IMR-90 (cell line): Measurements from ENCODE around the gene PRMT2. TPM values are rescaled to one million over a fixed set of nuclear protein-coding genes. Genes with fewer than 3 reads are reported as not detected.

Experiments used
- ATAC-seq: fragments of 200-7000 bp; cut with Tn5 transposase; 2 replicates; pipeline ENCODE4 v1.9.1; 2020; ENCODE audit warnings: low read depth, mild to moderate bottlenecking, moderate library complexity
- BruUV-seq: library from RNA; stranded (reverse); fragments of 400-500 nt; replicated peaks from 2 replicates; lab custom pipeline; 2021; lab: Mats Ljungman, UMichigan
- CTCF ChIA-PET: fragments of 300-600 bp; formaldehyde crosslinking; extraction: SDS; loops from one replicate; lab custom pipeline; 2021; ENCODE audit warnings: antibody characterized with exemption; lab: Yijun Ruan, JAX
- POLR2A ChIA-PET: fragments of 300-600 bp; sonication (Branson Sonifier 250); formaldehyde crosslinking; loops from one replicate; lab custom pipeline; 2022; ENCODE audit warnings: antibody characterized with exemption; ENCODE audit not compliant: unreplicated experiment; lab: Charles Lee
- DNase-seq: peaks from one replicate; pipeline ENCODE4 v3.0.0; 2013
- H2AFZ ChIP-seq: replicated peaks from 2 replicates; pipeline ENCODE3; 2013; ENCODE audit warnings: low read length, mild to moderate bottlenecking; ENCODE audit not compliant: poor library complexity
- H2AK5ac ChIP-seq: 2 replicates; pipeline ENCODE4 v1.6.1; 2013; ENCODE audit warnings: low read depth, low read length, inconsistent platforms
- H2AK9ac ChIP-seq: replicated peaks from 2 replicates; pipeline ENCODE3; 2013; ENCODE audit warnings: mild to moderate bottlenecking, low read depth, low read length, moderate library complexity; ENCODE audit not compliant: poor library complexity
- H2BK120ac ChIP-seq: 2 replicates; pipeline ENCODE4 v1.6.1; 2013; ENCODE audit warnings: low read depth, low read length, inconsistent platforms
- H2BK15ac ChIP-seq: 3 replicates; pipeline ENCODE4 v1.6.1; 2013; ENCODE audit warnings: low read depth, low read length, inconsistent platforms
- H2BK20ac ChIP-seq: 2 replicates; pipeline ENCODE4 v1.6.1; 2013; ENCODE audit warnings: low read depth, mild to moderate bottlenecking, inconsistent platforms, low read length, moderate library complexity
- H2BK5ac ChIP-seq: 2 replicates; pipeline ENCODE4 v1.6.1; 2013; ENCODE audit warnings: mild to moderate bottlenecking, low read depth, low read length, inconsistent platforms; ENCODE audit not compliant: poor library complexity, severe bottlenecking
- H3K14ac ChIP-seq: replicated peaks from 2 replicates; pipeline ENCODE4 v1.6.1; 2013; ENCODE audit warnings: low read depth, low read length, inconsistent platforms
- H3K18ac ChIP-seq: 2 replicates; pipeline ENCODE4 v1.6.1; 2013; ENCODE audit warnings: low read depth, low read length, control low read depth
- H3K23ac ChIP-seq: 2 replicates; pipeline ENCODE4 v1.6.1; 2013; ENCODE audit warnings: low read depth, low read length, inconsistent platforms
- H3K27ac ChIP-seq: 2 replicates; pipeline ENCODE4 v1.5.1; 2013; ENCODE audit warnings: mild to moderate bottlenecking, control low read depth, low read length; ENCODE audit not compliant: insufficient read depth
- H3K27me3 ChIP-seq: 2 replicates; pipeline ENCODE4 v1.6.1; 2013; ENCODE audit warnings: low read length; ENCODE audit not compliant: control insufficient read depth, insufficient read depth
- H3K36me3 ChIP-seq: 2 replicates; pipeline ENCODE4 v1.6.1; 2013; ENCODE audit warnings: low read length, mixed read lengths; ENCODE audit not compliant: control insufficient read depth, insufficient read depth
- H3K4ac ChIP-seq: 2 replicates; pipeline ENCODE4 v1.6.1; 2013; ENCODE audit warnings: low read depth, low read length, inconsistent platforms
- H3K4me1 ChIP-seq: 2 replicates; pipeline ENCODE4 v1.6.1; 2013; ENCODE audit warnings: low read length, mixed read lengths; ENCODE audit not compliant: control insufficient read depth, insufficient read depth
- H3K4me2 ChIP-seq: 2 replicates; pipeline ENCODE4 v1.6.1; 2013; ENCODE audit warnings: low read depth, mild to moderate bottlenecking, control low read depth, low read length, moderate library complexity
- H3K4me3 ChIP-seq: 2 replicates; pipeline ENCODE4 v1.5.1; 2013; ENCODE audit warnings: low read depth, mild to moderate bottlenecking, control low read depth, low read length, moderate library complexity; ENCODE audit not compliant: insufficient read depth
- H3K56ac ChIP-seq: 2 replicates; pipeline ENCODE4 v1.6.1; 2013; ENCODE audit warnings: low read length, inconsistent platforms; ENCODE audit not compliant: insufficient read depth; ENCODE audit errors: extremely low read depth
- H3K79me1 ChIP-seq, 2 experiments: 2 replicates each; pipeline ENCODE4 v1.6.1; 2013; ENCODE audit warnings: low read length in 2 of 2, inconsistent platforms in 1 of 2, low read depth in 1 of 2
- H3K9ac ChIP-seq: 2 replicates; pipeline ENCODE4 v1.6.1; 2013; ENCODE audit warnings: low read depth, low read length, control low read depth
- H3K9me1 ChIP-seq: 2 replicates; pipeline ENCODE4 v1.6.1; 2013; ENCODE audit warnings: low read length, inconsistent platforms; ENCODE audit not compliant: insufficient read depth
- H3K9me3 ChIP-seq: 2 replicates; pipeline ENCODE4 v1.6.1; 2013; ENCODE audit warnings: low read length; ENCODE audit not compliant: control insufficient read depth, insufficient read depth
- H4K20me1 ChIP-seq: 2 replicates; pipeline ENCODE4 v1.6.1; 2013; ENCODE audit warnings: low read length, inconsistent platforms; ENCODE audit not compliant: insufficient read depth
- H4K5ac ChIP-seq: 2 replicates; pipeline ENCODE4 v1.6.1; 2013; ENCODE audit warnings: mild to moderate bottlenecking, low read depth, low read length, control low read depth
- H4K8ac ChIP-seq, 2 experiments: 2 replicates each; pipeline ENCODE4 v1.6.1; 2013; ENCODE audit warnings: low read depth in 2 of 2, low read length in 2 of 2, control low read depth in 1 of 2, inconsistent platforms in 1 of 2
- H4K91ac ChIP-seq: 2 replicates; pipeline ENCODE4 v1.6.1; 2013; ENCODE audit warnings: low read depth, low read length, inconsistent platforms; ENCODE audit not compliant: insufficient read depth
- BHLHE40 ChIP-seq: fragments of 150-350 bp; IDR thresholded peaks from 2 replicates; pipeline ENCODE4 v1.6.1; 2016; ENCODE audit warnings: mild to moderate bottlenecking, low read depth, low read length
- CEBPB ChIP-seq: IDR thresholded peaks from 2 replicates; pipeline ENCODE4 v1.6.1; 2012; ENCODE audit warnings: low read depth, low read length, improper control_type of control experiment
- CHD1 ChIP-seq: IDR thresholded peaks from 2 replicates; pipeline ENCODE4 v1.6.1; 2012; ENCODE audit warnings: low read depth, low read length, improper control_type of control experiment
- CTCF ChIP-seq: conservative IDR thresholded peaks from 2 replicates; pipeline ENCODE4 v1.5.1; 2012; ENCODE audit warnings: mild to moderate bottlenecking, low read depth, low read length, improper control_type of control experiment
- ELK1 ChIP-seq: fragments of 150-350 bp; IDR thresholded peaks from 2 replicates; pipeline ENCODE4 v1.6.1; 2016; ENCODE audit warnings: low read depth, mild to moderate bottlenecking, low read length, moderate library complexity, borderline replicate concordance
- FOS ChIP-seq: fragments of 150-350 bp; IDR thresholded peaks from 2 replicates; pipeline ENCODE4 v1.6.1; 2016; ENCODE audit warnings: low read depth, low read length
- MAFK ChIP-seq: IDR thresholded peaks from 2 replicates; pipeline ENCODE4 v1.6.1; 2012; ENCODE audit warnings: low read depth, low read length, improper control_type of control experiment
- MAZ ChIP-seq: IDR thresholded peaks from 2 replicates; pipeline ENCODE4 v1.6.1; 2012; ENCODE audit warnings: low read depth, mild to moderate bottlenecking, low read length, improper control_type of control experiment, moderate library complexity, borderline replicate concordance
- MXI1 ChIP-seq: IDR thresholded peaks from 2 replicates; pipeline ENCODE4 v1.6.1; 2012; ENCODE audit warnings: low read depth, mild to moderate bottlenecking, low read length, moderate library complexity, borderline replicate concordance
- NFE2L2 ChIP-seq: fragments of 150-350 bp; IDR thresholded peaks from 2 replicates; pipeline ENCODE4 v1.6.1; 2016; ENCODE audit warnings: low read depth, mild to moderate bottlenecking, low read length
- POLR2A ChIP-seq: IDR thresholded peaks from 2 replicates; pipeline ENCODE4 v1.6.1; 2012; ENCODE audit warnings: mild to moderate bottlenecking, low read depth, low read length
- RAD21 ChIP-seq: IDR thresholded peaks from 2 replicates; pipeline ENCODE4 v1.6.1; 2012; ENCODE audit warnings: low read length, improper control_type of control experiment
- RCOR1 ChIP-seq: IDR thresholded peaks from 2 replicates; pipeline ENCODE4 v1.6.1; 2012; ENCODE audit warnings: mild to moderate bottlenecking, low read length, improper control_type of control experiment; ENCODE audit not compliant: insufficient replicate concordance
- RFX5 ChIP-seq: IDR thresholded peaks from 2 replicates; pipeline ENCODE4 v1.8.0; 2012; ENCODE audit warnings: low read depth, mild to moderate bottlenecking, low read length, moderate library complexity
- SMC3 ChIP-seq: fragments of 150-350 bp; IDR thresholded peaks from 2 replicates; pipeline ENCODE4 v1.6.1; 2016; ENCODE audit warnings: low read depth, mild to moderate bottlenecking, antibody characterized with exemption, low read length, moderate library complexity
- USF2 ChIP-seq: fragments of 150-350 bp; IDR thresholded peaks from 2 replicates; pipeline ENCODE4 v1.6.1; 2017; ENCODE audit warnings: mild to moderate bottlenecking, antibody characterized with exemption, low read length, low read depth
- WGBS, 2 experiments: methylation state at CpG; one replicate each; pipeline versions ENCODE4 v1.1.5 to v1.1.7; 2013; ENCODE audit warnings: missing lambda C conversion rate in 2 of 2; ENCODE audit not compliant: insufficient read length in 1 of 2; ENCODE audit errors: extremely low coverage in 2 of 2; 5-methylcytosine and 5-hydroxymethylcytosine counted together
- dilution Hi-C: fragments of 300-500 bp; cut with HindIII; formaldehyde crosslinking; loops from one replicate; pipeline ENCODE4 v1.14.3; 2018; ENCODE audit warnings: low sequenced_read_pairs; ENCODE audit not compliant: unreplicated experiment
- in situ Hi-C: fragments of 300-500 bp; cut with MboI; formaldehyde crosslinking; loops from 3 replicates; pipeline ENCODE4 v1.14.3; 2019; ENCODE audit warnings: low sequenced_read_pairs, inconsistent platforms, mixed read lengths
- intact Hi-C: fragments of 100-400 bp; cut with micrococcal nuclease; formaldehyde crosslinking; loops from 2 replicates; pipeline ENCODE4 v1.10.0; 2022
- polyA plus RNA-seq, 3 experiments: library from polyadenylated mRNA; depleted of rRNA; stranded (reverse); fragments of >200 nt; gene quantifications; 2 replicates each; pipeline ENCODE4 v1.2.3, GENCODE V29; 2012; ENCODE audit warnings: low replicate concordance in 1 of 3
- total RNA-seq: library from RNA; depleted of rRNA; stranded (reverse); fragments of >200 nt; gene quantifications from 2 replicates; pipeline ENCODE4 v1.2.3, GENCODE V29; 2012

Gene PRMT2
- total and polyA plus RNA-seq, 2 of the 4 experiments (the other 2 are of a cell fraction) = 126 to 159 TPM

GRCh38 chr21:46634427-46634826, 1.0 kb upstream of the PRMT2 start:
- H3K79me1 ChIP-seq = peaks cover 5 to 31% of the 10 kb centered on the region in 2 experiments; a peak in 3 of 4 replicates
- H2AK5ac ChIP-seq = no peak overlapping the region; the same call in 1 of the 2 replicates
- H3K9ac ChIP-seq = peak overlapping the region; percentile 85; the same call in 1 of the 2 replicates
- peak overlapping the region; percentile 77; the same call in 1 of the 2 replicates for H3K23ac ChIP-seq
- peak overlapping the region; percentile 75 for H3K4me2 ChIP-seq
- no peak for DNase-seq
- no peak overlapping the region; the same call in 1 of the 2 replicates for H3K56ac ChIP-seq
- H3K9me3 ChIP-seq = no peaks in the 10 kb centered on the region
- ATAC-seq = no peak
- peak overlapping the region; percentile 81 for H2BK5ac ChIP-seq
- TF ChIP-seq MAFK = no peak
- no peak for TF ChIP-seq ELK1
- TF ChIP-seq SMC3 = no peak
- TF ChIP-seq BHLHE40 = no peak
- no peak for TF ChIP-seq CHD1
- no peak for TF ChIP-seq NFE2L2
- no peak for TF ChIP-seq CEBPB
- TF ChIP-seq RAD21 = no peak
- TF ChIP-seq MAZ = no peak
- no peak for TF ChIP-seq RFX5
- TF ChIP-seq POLR2A = no peak
- TF ChIP-seq USF2 = no peak
- no peak for TF ChIP-seq RCOR1
- no peak for TF ChIP-seq FOS
- TF ChIP-seq CTCF = no peak
- no peak for TF ChIP-seq MXI1
- peaks cover 6% of the 10 kb centered on the region; the same call in 1 of the 2 replicates for H3K9me1 ChIP-seq
- peak overlapping the region; percentile 52 for H2AFZ ChIP-seq
- whole genome bisulfite sequencing, 2 experiments = 96% methylated on average over 3 of the region's 8 CpGs; no CpG with 5 or more reads in 1 of the 2 experiments
- H2BK120ac ChIP-seq = peak overlapping the region; percentile 57; the same call in 1 of the 2 replicates
- H4K20me1 ChIP-seq = peaks cover 23% of the 10 kb centered on the region
- ChIA-PET CTCF (no interaction called here), POLR2A (no interaction called here)
- H3K27ac ChIP-seq = no peak overlapping the region; the same call in 1 of the 2 replicates
- peak overlapping the region; percentile 95 for H3K4ac ChIP-seq
- H4K5ac ChIP-seq = peak overlapping the region; percentile 97
- in situ Hi-C loops (no loop called here), intact Hi-C loops (no loop called here), dilution Hi-C loops (no loop called here)
- BruUV-seq = no TSS peak
- peaks cover 3% of the 10 kb centered on the region for H3K36me3 ChIP-seq
- H3K18ac ChIP-seq = no peak overlapping the region
- peak overlapping the region; percentile 91 for H3K14ac ChIP-seq
- H4K8ac ChIP-seq = peak overlapping the region; percentile 98 to 100
- peak overlapping the region; percentile 80 for H4K91ac ChIP-seq
- H3K27me3 ChIP-seq = no peaks in the 10 kb centered on the region
- H2BK20ac ChIP-seq = 0 out of 2 replicates have a peak overlapping the region, but pooled peaks have one; percentile 20
- H2BK15ac ChIP-seq = 0 out of 3 replicates have a peak overlapping the region, but pooled peaks have one; percentile 31
- H3K4me3 ChIP-seq = no peak overlapping the region
- peak overlapping the region; percentile 26 for H2AK9ac ChIP-seq
- H3K4me1 ChIP-seq = peaks cover 4% of the 10 kb centered on the region
